Esophagus squamous epithelium (tissue), 5 donors: ENCODE measurements around the gene SLC1A4. TPM values are rescaled to one million over a fixed set of nuclear protein-coding genes. Genes with fewer than 3 reads are reported as not detected.
"Not testable (repeated sequence)": the region's sequence is repeated elsewhere in the genome, so short reads cannot be mapped to it uniquely, and the experiment has no call there.

Experiments
- DNase-seq: peaks from one replicate; lab custom pipeline; 2025; lab: John Stamatoyannopoulos, UW
- H3K27ac ChIP-seq, 4 donors: fragments of 200-600 bp; sonication (generic); one replicate each; pipeline ENCODE4 v1.5.1; 2016 to 2019; ENCODE audit warnings: mild to moderate bottlenecking in 1 of 4
- H3K27me3 ChIP-seq, 4 donors: fragments of 200-600 bp; sonication (generic); 1 replicate in 3 of 4; 2 replicates in 1 of 4; pipeline versions ENCODE4 v1.5.1 to v1.6.0; 2017 to 2021; ENCODE audit warnings: antibody characterized with exemption in 1 of 4
- H3K36me3 ChIP-seq, 3 donors: fragments of 200-600 bp; sonication (generic); one replicate each; pipeline ENCODE4 v1.5.1; 2016 to 2019
- H3K4me1 ChIP-seq, 3 donors: fragments of 200-600 bp; sonication (generic); one replicate each; pipeline ENCODE4 v1.5.1; 2017 to 2019
- H3K4me3 ChIP-seq, 4 donors: fragments of 200-600 bp; sonication (generic); 1 replicate in 3 of 4; 2 replicates in 1 of 4; pipeline ENCODE4 v1.5.1; 2016 to 2019; ENCODE audit warnings: mild to moderate bottlenecking in 2 of 4, moderate library complexity in 1 of 4
- H3K9me3 ChIP-seq, 3 donors: fragments of 200-600 bp; sonication (generic); one replicate each; pipeline ENCODE4 v1.5.1; 2016 to 2019
- POLR2A ChIP-seq, 4 donors: fragments of 450-650 bp; IDR thresholded peaks; one replicate each; pipeline ENCODE4 v1.6.1; 2017; ENCODE audit warnings: antibody characterized with exemption in 4 of 4, mild to moderate bottlenecking in 4 of 4, moderate library complexity in 3 of 4
- WGBS, 2 donors: methylation state at CpG; one replicate each; pipeline ENCODE4 v1.1.5; 2018; 5-methylcytosine and 5-hydroxymethylcytosine counted together
- intact Hi-C: fragments of 100-400 bp; cut with DNase I; formaldehyde crosslinking; loops from one replicate; pipeline ENCODE4 v1.15.0; 2022
- total RNA-seq, 4 donors: library from RNA; depleted of rRNA; stranded (reverse); fragments of >200 nt; gene quantifications; one replicate each; pipeline ENCODE4 v1.1.0, GENCODE V29; 2016
- TF ChIP-seq, protein P1 (sequence below), 6 experiments: fragments of 450-650 bp in 4 of 6; fragments of 200-600 bp in 2 of 6; sonication (generic) in 2 of 6; IDR thresholded peaks; one replicate each; pipeline ENCODE4 v1.5.1; 2016 to 2019; ENCODE audit warnings: antibody characterized with exemption in 6 of 6, mild to moderate bottlenecking in 4 of 6, moderate library complexity in 4 of 6
- donor health status: DM: yes; HTN: yes; CAD: no.

Gene SLC1A4
- total RNA-seq, 4 donors from 2014 or later = 12.8 to 28.1 (median 14.3) TPM

- peak overlapping the region in 1 of 4 donors; percentile 29 for H3K27ac ChIP-seq
- 54 to 66% methylated on average over 9 to 11 of the region's 13 CpGs for WGBS, 2 donors
- peaks cover 0 to 5% (median 0%) of the 10 kb centered on the region in 3 donors for H3K4me1 ChIP-seq
- H3K27me3 ChIP-seq = no peaks in the 10 kb centered on the region
- no peaks in the 10 kb centered on the region for H3K36me3 ChIP-seq
- H3K9me3 ChIP-seq = no peaks in the 10 kb centered on the region
- no peak for DNase-seq
- TF ChIP-seq, protein P1, sequence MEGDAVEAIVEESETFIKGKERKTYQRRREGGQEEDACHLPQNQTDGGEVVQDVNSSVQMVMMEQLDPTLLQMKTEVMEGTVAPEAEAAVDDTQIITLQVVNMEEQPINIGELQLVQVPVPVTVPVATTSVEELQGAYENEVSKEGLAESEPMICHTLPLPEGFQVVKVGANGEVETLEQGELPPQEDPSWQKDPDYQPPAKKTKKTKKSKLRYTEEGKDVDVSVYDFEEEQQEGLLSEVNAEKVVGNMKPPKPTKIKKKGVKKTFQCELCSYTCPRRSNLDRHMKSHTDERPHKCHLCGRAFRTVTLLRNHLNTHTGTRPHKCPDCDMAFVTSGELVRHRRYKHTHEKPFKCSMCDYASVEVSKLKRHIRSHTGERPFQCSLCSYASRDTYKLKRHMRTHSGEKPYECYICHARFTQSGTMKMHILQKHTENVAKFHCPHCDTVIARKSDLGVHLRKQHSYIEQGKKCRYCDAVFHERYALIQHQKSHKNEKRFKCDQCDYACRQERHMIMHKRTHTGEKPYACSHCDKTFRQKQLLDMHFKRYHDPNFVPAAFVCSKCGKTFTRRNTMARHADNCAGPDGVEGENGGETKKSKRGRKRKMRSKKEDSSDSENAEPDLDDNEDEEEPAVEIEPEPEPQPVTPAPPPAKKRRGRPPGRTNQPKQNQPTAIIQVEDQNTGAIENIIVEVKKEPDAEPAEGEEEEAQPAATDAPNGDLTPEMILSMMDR (IDR thresholded peaks at IDR 0.05) = no peak
- no peak for TF ChIP-seq POLR2A (IDR thresholded peaks at IDR 0.05)
- intact Hi-C loops = no loop called here
- H3K4me3 ChIP-seq = peak overlapping the region in 1 of 4 donors; percentile 12
These were observed 43.1 kb downstream of the SLC1A4 start for GRCh38 chr2:65032019-65032975.

DNA sequence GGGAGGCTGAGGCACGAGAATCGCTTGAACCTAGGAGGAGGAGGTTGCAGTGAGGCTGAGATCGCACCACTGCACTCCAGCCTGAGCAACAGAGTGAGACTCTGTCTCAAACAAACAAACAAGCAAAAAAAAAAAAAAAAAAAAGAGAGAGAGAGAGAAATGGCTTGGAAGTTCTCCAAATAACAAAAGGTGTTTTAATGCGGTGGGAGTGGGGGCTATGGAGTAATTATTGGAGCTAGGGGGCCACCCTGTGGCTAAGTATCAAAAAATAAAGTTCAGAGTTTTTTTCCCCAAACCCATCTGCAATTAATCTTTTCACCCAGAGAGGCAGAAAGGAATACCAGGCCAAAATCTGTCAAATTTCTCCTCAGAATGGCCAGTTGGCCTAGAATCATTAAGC, 44.0 kb downstream of the SLC1A4 start:
- 80 to 86% methylated on average over 4 of the region's 4 CpGs for WGBS, 2 donors
- no peaks in the 10 kb centered on the region for H3K9me3 ChIP-seq

DNA sequence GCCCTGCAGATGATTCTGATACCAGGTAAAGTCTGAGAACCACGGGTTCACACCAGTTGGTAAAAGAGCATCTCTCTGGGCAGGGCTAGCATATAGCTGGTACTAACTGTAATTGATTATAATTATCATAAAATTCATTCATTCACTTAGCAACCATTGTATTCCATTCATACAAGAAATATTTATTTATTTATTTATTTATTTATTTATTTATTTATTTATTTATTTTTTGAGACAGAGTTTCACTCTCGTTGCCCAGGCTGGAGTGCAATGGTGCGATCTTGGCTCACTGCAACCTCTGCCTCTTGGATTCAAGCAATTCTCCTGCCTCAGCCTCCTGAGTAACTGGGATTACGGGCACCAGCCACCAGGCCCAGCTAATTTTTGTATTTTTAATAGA, 44.5 kb downstream of the SLC1A4 start:
- DNase-seq, H3K27ac ChIP-seq, H3K27me3 ChIP-seq, intact Hi-C loops, H3K9me3 ChIP-seq, H3K4me3 ChIP-seq, H3K4me1 ChIP-seq, H3K36me3 ChIP-seq: not testable (repeated sequence)
- 87 to 100% methylated on average over 3 to 4 of the region's 4 CpGs for WGBS, 2 donors

More for the DNA sequence above, 44.0 kb downstream of the SLC1A4 start:
- no peak for TF ChIP-seq POLR2A (IDR thresholded peaks at IDR 0.05)
- TF ChIP-seq, protein P1 (IDR thresholded peaks at IDR 0.05) = no peak
- Histone ChIP-seq H3K36me3 (no peaks in the 10 kb centered on the region), H3K4me1 (peaks cover 0 to 4% (median 0%) of the 10 kb centered on the region in 3 donors), H3K4me3 (no peak overlapping the region), H3K27ac (no peak overlapping the region), H3K27me3 (no peaks in the 10 kb centered on the region)
- intact Hi-C loops = no loop called here
- DNase-seq = no peak

DNA sequence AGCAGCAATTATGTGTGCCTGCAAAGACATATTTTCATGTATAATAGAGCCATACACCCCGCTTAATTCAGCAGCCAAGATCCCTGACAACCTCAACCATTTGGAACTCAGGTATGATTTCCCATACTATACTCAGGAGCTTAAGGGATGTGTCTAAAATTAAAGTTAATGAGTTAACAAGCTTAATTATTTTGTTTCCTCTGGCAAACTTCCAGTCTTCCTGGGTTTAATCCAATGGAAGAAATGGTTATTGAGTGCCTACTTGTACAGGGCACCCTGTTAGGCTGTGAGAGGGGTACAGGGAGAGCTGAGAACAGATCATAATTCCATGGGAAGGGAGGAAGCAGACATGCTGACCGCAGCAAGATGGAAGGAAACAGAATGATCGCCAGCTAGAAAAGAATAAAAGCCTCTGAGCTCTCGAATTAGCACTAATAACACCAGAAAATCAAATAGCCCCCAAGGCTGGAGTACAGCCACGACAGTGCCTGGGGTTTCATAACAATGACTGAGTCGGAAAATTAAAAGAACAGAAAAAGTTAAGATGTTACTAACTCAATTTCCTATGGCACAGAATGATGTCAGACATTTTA, 46.2 kb downstream of the SLC1A4 start:
- Histone ChIP-seq H3K27ac (no peak overlapping the region), H3K4me3 (no peak overlapping the region), H3K27me3 (no peaks in the 10 kb centered on the region), H3K4me1 (peaks cover 0 to 5% (median 0%) of the 10 kb centered on the region in 3 donors), H3K9me3 (no peaks in the 10 kb centered on the region), H3K36me3 (no peaks in the 10 kb centered on the region)
- intact Hi-C loops = no loop called here
- no peak for TF ChIP-seq POLR2A (IDR thresholded peaks at IDR 0.05)
- TF ChIP-seq, protein P1 (IDR thresholded peaks at IDR 0.05) = no peak
- DNase-seq = no peak
- 75 to 77% methylated on average over 6 of the region's 6 CpGs for WGBS, 2 donors

DNA sequence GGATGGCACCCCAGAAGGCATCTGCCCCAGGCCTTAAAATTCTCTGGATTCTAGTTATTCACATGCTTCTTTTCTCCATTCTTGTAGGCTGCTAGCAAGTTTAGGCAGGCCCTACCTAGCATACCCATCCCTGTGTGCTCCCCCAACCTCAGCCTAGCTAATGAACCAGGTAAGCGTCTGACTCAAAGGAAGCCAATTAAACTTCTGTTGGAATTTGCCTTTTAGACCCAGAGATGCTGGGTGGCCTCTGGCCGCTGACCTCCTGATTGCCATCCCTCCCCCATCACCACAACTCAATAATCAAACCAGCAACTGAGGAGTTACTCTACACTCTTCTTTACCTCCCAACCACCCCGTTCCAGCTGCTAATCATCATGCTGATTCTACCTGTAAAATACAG, 48.0 kb downstream of the SLC1A4 start:
- Histone ChIP-seq H3K27me3 (no peaks in the 10 kb centered on the region), H3K4me3 (no peak overlapping the region), H3K27ac (no peak overlapping the region), H3K4me1 (peaks cover 0 to 7% (median 0%) of the 10 kb centered on the region in 3 donors), H3K9me3 (no peaks in the 10 kb centered on the region), H3K36me3 (no peaks in the 10 kb centered on the region)
- WGBS, 2 donors = 67 to 68% methylated on average over 3 of the region's 3 CpGs
- DNase-seq = no peak
- TF ChIP-seq POLR2A (IDR thresholded peaks at IDR 0.05) = no peak
- TF ChIP-seq, protein P1 (IDR thresholded peaks at IDR 0.05) = no peak
- intact Hi-C loops = no loop called here
